Ascending aorta (tissue), 2 donors: ENCODE measurements around the gene TOX4. TPM values are rescaled to one million over a fixed set of nuclear protein-coding genes. Genes with fewer than 3 reads are reported as not detected.
A peak's percentile ranks its signal among the peaks of the same experiment; 100 is the strongest.

Source experiments
- DNase-seq, 2 donors: peaks; one replicate each; pipeline ENCODE4 v3.0.0-alpha.2; 2019; ENCODE audit warnings: low spot score in 2 of 2
- H3K27ac ChIP-seq, 2 donors: fragments of 200-600 bp; sonication (generic); one replicate each; pipeline ENCODE4 v1.5.1; 2016 to 2017; ENCODE audit warnings: mild to moderate bottlenecking in 1 of 2
- H3K27me3 ChIP-seq: fragments of 200-600 bp; sonication (generic); one replicate; pipeline ENCODE4 v1.5.1; 2017
- H3K36me3 ChIP-seq, 2 donors: fragments of 200-600 bp; sonication (generic); one replicate each; pipeline ENCODE4 v1.5.1; 2016
- H3K4me1 ChIP-seq, 2 donors: fragments of 200-600 bp; sonication (generic); one replicate each; pipeline ENCODE4 v1.5.1; 2016 to 2017; ENCODE audit warnings: mild to moderate bottlenecking in 1 of 2
- H3K4me3 ChIP-seq, 2 donors: fragments of 200-600 bp; sonication (generic); one replicate each; pipeline ENCODE4 v1.5.1; 2016 to 2017; ENCODE audit warnings: mild to moderate bottlenecking in 1 of 2
- H3K9me3 ChIP-seq, 2 donors: fragments of 200-600 bp; sonication (generic); one replicate each; pipeline ENCODE4 v1.5.1; 2016
- intact Hi-C: fragments of 100-400 bp; cut with DNase I; formaldehyde crosslinking; loops from one replicate; pipeline ENCODE4 v1.15.1; 2023
- total RNA-seq: library from RNA; depleted of rRNA; stranded (reverse); fragments of >200 nt; gene quantifications from one replicate; pipeline ENCODE4 v1.1.0, GENCODE V29; 2016
- TF ChIP-seq, protein P1 (sequence below), 3 experiments: fragments of 200-600 bp in 2 of 3; fragments of 450-650 bp in 1 of 3; sonication (generic) in 2 of 3; IDR thresholded peaks; one replicate each; pipeline ENCODE4 v1.5.1; 2016 to 2019; ENCODE audit warnings: antibody characterized with exemption in 3 of 3, mild to moderate bottlenecking in 1 of 3, moderate library complexity in 1 of 3

The TOX4 gene
- total RNA-seq, 1 donor from 2014 or later, result 76.7 TPM

GRCh38 chr14:21506557-21506956 is 29.6 kb downstream of the TOX4 start:
- peaks cover 8 to 12% of the 10 kb centered on the region in 2 donors for H3K4me1 ChIP-seq
- H3K9me3 ChIP-seq, result no peaks in the 10 kb centered on the region
- DNase-seq, result no peak
- no peaks in the 10 kb centered on the region for H3K27me3 ChIP-seq
- TF ChIP-seq, protein P1, sequence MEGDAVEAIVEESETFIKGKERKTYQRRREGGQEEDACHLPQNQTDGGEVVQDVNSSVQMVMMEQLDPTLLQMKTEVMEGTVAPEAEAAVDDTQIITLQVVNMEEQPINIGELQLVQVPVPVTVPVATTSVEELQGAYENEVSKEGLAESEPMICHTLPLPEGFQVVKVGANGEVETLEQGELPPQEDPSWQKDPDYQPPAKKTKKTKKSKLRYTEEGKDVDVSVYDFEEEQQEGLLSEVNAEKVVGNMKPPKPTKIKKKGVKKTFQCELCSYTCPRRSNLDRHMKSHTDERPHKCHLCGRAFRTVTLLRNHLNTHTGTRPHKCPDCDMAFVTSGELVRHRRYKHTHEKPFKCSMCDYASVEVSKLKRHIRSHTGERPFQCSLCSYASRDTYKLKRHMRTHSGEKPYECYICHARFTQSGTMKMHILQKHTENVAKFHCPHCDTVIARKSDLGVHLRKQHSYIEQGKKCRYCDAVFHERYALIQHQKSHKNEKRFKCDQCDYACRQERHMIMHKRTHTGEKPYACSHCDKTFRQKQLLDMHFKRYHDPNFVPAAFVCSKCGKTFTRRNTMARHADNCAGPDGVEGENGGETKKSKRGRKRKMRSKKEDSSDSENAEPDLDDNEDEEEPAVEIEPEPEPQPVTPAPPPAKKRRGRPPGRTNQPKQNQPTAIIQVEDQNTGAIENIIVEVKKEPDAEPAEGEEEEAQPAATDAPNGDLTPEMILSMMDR (IDR thresholded peaks at IDR 0.05), result no peak
- H3K36me3 ChIP-seq, result peaks cover 22 to 27% of the 10 kb centered on the region in 2 donors
- intact Hi-C loops, result no loop called here
- no peak overlapping the region for H3K4me3 ChIP-seq
- H3K27ac ChIP-seq, result no peak overlapping the region

DNA sequence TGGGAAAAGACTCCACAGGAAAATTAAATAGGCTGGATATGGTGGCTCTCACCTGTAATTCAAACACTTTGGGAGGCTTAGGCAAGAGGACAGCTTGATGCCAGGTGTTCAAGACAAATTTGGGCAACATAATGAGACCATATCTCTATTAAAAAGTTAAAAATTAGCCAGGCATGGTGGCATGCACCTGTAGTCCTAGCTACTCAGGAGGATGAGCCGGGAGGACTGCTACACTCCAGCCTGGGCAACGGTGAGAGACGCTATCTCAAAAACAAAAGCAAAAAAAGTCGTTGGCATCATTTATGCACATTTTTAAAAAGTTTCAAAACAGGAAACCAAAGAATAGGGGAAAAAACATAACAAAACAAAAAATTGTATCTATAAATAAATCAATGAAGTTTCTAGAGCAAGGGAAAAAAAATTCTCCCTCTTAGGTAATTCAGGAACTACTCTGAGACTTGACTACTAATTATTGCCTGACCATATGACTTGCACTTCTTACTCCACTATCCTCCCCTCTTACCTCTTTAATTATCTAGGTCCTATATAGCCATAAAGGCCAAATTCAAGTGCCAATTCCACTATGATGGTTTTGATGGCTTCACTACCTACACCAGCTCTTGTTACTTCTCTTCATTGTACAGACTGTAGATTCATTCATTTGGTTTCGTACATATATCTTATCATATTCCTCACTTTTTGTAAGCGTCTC is 32.6 kb downstream of the TOX4 start:
- H3K4me3 ChIP-seq, result peak overlapping the region; percentile 80 to 82
- H3K27me3 ChIP-seq, result no peaks in the 10 kb centered on the region
- intact Hi-C loops, result loop anchor here (1.0 to 5.0 kb wide), 3 partner anchors 48 to 72 kb away; partner anchors contain the start of gene CHD8
- H3K27ac ChIP-seq, result no peak overlapping the region
- peaks cover 6 to 7% of the 10 kb centered on the region in 2 donors for H3K36me3 ChIP-seq
- TF ChIP-seq, protein P1 (IDR thresholded peaks at IDR 0.05), result no peak
- H3K9me3 ChIP-seq, result no peaks in the 10 kb centered on the region
- no peak for DNase-seq
- H3K4me1 ChIP-seq, result peaks cover 8 to 12% of the 10 kb centered on the region in 2 donors

DNA sequence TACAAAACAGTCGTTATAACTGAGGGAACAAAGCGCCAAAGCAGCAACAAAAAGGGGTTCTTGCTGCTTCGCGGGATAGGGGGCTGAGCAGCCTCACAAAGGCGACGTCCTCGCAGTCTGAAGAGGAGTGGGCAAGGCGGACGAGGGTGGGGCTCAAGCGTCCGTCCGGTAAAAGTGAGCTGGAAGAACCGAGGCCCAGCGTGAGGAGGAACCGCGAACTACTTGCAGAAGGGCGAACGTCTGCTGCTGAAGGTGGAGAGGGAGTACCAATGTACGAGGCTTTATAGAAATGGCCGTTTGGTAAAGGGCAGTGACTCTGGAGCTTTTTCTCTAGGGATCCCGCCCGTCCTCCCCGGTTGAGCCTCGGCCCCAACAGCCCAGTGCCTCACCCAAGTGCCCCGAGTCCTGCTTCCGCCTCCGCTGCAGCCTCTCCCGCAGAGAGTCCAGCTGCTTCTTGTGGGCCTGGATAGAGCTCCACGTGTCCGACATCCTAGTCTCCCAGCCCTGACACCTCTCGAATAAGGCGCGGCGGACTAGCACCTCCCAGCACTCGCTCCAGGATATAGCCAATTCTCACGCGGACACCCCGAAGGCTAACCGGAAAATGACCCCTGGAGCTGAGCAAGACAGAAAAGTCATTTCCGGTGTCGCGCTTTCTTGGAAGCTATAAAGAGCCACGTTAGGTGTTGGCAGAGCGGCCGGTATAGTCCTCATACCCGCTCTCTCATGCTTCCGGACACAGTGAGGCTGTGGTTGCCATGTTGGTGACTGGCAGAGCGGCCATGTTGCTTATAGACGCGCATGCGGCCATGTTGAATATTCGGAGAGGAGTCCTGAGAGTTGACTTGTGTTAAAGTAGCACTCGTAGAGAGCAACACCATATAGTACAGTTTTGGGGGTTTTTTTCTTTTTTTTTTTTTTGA is 34.0 kb downstream of the TOX4 start, which contains the start of gene METTL3:
Gene METTL3 (minus strand): TSS at position 606 of the 923 bp plus-strand sequence. CDS start 117 bp downstream, at position 489.
- DNase-seq, result peak; percentile 94 to 99
- H3K27me3 ChIP-seq, result no peaks in the 10 kb centered on the region
- intact Hi-C loops, result loop anchor here (1.0 to 5.0 kb wide), 6 partner anchors 15 to 127 kb away; partner anchors contain the start of genes CHD8, SALL2, SUPT16H and TOX4
- TF ChIP-seq, protein P1 (IDR thresholded peaks at IDR 0.05), result no peak
- H3K36me3 ChIP-seq, result peaks cover 6 to 7% of the 10 kb centered on the region in 2 donors
- H3K4me1 ChIP-seq, result peaks cover 8 to 12% of the 10 kb centered on the region in 2 donors
- no peaks in the 10 kb centered on the region for H3K9me3 ChIP-seq
- peak within 1 kb of the TSS; percentile 80 to 82 for H3K4me3 ChIP-seq
- peak within 1 kb of the TSS; percentile 78 to 86 for H3K27ac ChIP-seq

DNA sequence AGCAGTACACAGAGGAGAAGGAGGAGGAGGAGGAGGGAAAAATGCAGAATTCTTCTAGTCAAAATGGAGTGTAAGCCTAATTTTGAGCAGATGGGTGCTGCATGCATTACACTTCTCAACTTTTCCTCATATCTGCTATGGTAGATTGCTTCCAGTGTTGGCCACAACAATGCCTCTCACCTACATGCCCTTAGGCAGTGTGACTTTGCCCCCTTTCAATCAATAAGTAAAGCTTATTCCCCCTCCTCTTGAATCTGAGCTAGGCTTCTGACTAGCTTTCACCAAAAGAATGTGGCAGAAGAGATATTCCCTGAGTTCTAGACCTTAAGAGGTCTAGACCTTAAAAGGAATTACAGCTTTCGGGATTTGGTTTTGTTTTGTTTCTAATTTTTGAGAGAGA is 37.3 kb downstream of the TOX4 start:
- no peaks in the 10 kb centered on the region for H3K36me3 ChIP-seq
- no peak overlapping the region for H3K4me3 ChIP-seq
- peaks cover 8 to 11% of the 10 kb centered on the region in 2 donors for H3K4me1 ChIP-seq
- no peak overlapping the region for H3K27ac ChIP-seq
- no peaks in the 10 kb centered on the region for H3K27me3 ChIP-seq
- DNase-seq, result no peak
- no peaks in the 10 kb centered on the region for H3K9me3 ChIP-seq
- TF ChIP-seq, protein P1 (IDR thresholded peaks at IDR 0.05), result no peak
- intact Hi-C loops, result loop anchor here (5.0 kb wide), 2 partner anchors 43 to 77 kb away; no protein-coding TSS in a partner anchor

GRCh38 chr14:21518725-21519124 is 41.7 kb downstream of the TOX4 start:
- no peak for DNase-seq
- Histone ChIP-seq H3K9me3 (no peaks in the 10 kb centered on the region), H3K4me3 (no peak overlapping the region), H3K36me3 (no peaks in the 10 kb centered on the region), H3K27me3 (no peaks in the 10 kb centered on the region), H3K4me1 (no peaks in the 10 kb centered on the region), H3K27ac (no peak overlapping the region)
- intact Hi-C loops, result no loop called here
- TF ChIP-seq, protein P1 (IDR thresholded peaks at IDR 0.05), result no peak
